Psoas muscle (tissue), 8 donors: ENCODE measurements around the gene SMIM9. TPM values are rescaled to one million over a fixed set of nuclear protein-coding genes. Genes with fewer than 3 reads are reported as not detected.

Experiments
- ATAC-seq, 4 donors: fragments of 200-7000 bp; cut with Tn5 transposase; one replicate each; pipeline ENCODE4 v1.9.1; 2020; ENCODE audit warnings: moderate library complexity in 3 of 4, mild to moderate bottlenecking in 2 of 4
- DNase-seq, 2 donors: peaks; one replicate each; pipeline ENCODE4 v3.0.0-alpha.2; 2020
- H3K27ac ChIP-seq: fragments of 200-600 bp; one replicate; pipeline ENCODE4 v1.8.0; 2022
- H3K27me3 ChIP-seq, 3 donors: fragments of 200-600 bp in 1 of 3; one replicate each; pipeline versions ENCODE4 v1.6.1 to v1.8.0; 2013 to 2022; ENCODE audit warnings: low read length in 2 of 3, mild to moderate bottlenecking in 2 of 3, moderate library complexity in 1 of 3; ENCODE audit not compliant: insufficient read depth in 3 of 3
- H3K36me3 ChIP-seq, 2 donors: fragments of 200-600 bp in 1 of 2; one replicate each; pipeline versions ENCODE4 v1.6.1 to v1.8.0; 2013 to 2022; ENCODE audit warnings: low read depth in 1 of 2, mild to moderate bottlenecking in 1 of 2, moderate library complexity in 1 of 2; ENCODE audit not compliant: insufficient read depth in 1 of 2
- H3K4me1 ChIP-seq: fragments of 200-600 bp; one replicate; pipeline ENCODE4 v1.8.0; 2022
- H3K4me3 ChIP-seq: fragments of 200-600 bp; one replicate; pipeline ENCODE4 v1.8.0; 2022; ENCODE audit warnings: mild to moderate bottlenecking
- H3K9me3 ChIP-seq: fragments of 200-600 bp; one replicate; pipeline ENCODE4 v1.8.0; 2022
- WGBS, 3 donors: extraction: QIAGEN DNeasy Blood & Tissue Kit; methylation state at CpG; one replicate each; pipeline versions ENCODE4 v1.1.6 to v1.1.7; 2013; 5-methylcytosine and 5-hydroxymethylcytosine counted together
- intact Hi-C, 2 donors: fragments of 100-400 bp; cut with DNase I; formaldehyde crosslinking; loops; one replicate each; pipeline versions ENCODE4 v1.11.0 to v1.14.2; 2022
- polyA plus RNA-seq, 3 donors: library from polyadenylated mRNA; stranded (reverse); fragments of 200-250 nt; gene quantifications; one replicate each; pipeline ENCODE4 v1.2.3, GENCODE V29; 2013
- total RNA-seq, 4 donors: library from RNA; stranded (reverse); fragmentation: NEBNext Ultra II Directional in 2 of 4; extraction: Animal tissue kit (Norgen Biotek cat#: 25700) in 2 of 4; gene quantifications; one replicate each; pipeline versions ENCODE4 v1.2.1 to v1.2.4, GENCODE V29; 2021 to 2023
- TF ChIP-seq, protein P1 (sequence below): fragments of 200-600 bp; IDR thresholded peaks from one replicate; pipeline ENCODE4 v1.8.0; 2022; ENCODE audit warnings: antibody characterized with exemption
- donor health status: healthy with polysubstance abuse.
- donor health status: DM: no; HTN: no; CAD: no; lungs with moderate emphysema.
- donor health status: Bipolar disorder and iron deficiency.
- donor health status: healthy.
- donor health status: DM: yes; HTN: yes; CAD: no.
- donor health status: DM: no; HTN: no; CAD: no.
- donor health status: DM: no; HTN: no; CAD: no.
- donor health status: DM: yes; HTN: yes; CAD: no.

SMIM9 gene
- total and polyA plus RNA-seq, 7 donors: not detected

DNA sequence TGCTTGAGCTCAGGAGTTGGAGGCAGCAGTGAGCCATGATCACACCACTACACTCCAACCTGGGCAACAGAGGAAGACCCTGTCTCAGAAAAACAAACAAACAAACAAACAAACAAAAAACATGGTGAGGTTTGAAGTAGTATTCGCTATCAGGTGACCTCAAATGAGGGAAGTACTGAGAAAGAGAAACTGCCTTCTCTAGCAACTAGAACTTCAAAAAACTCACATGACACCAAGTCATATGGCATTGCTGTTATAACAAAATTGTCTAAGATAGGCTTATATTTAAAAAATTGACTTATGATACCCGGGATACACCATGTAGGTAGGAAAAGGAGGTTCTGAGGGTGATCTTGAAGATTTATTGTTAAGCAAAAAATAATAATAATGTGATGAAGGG, 39.4 kb downstream of the SMIM9 start:
- TF ChIP-seq, protein P1, sequence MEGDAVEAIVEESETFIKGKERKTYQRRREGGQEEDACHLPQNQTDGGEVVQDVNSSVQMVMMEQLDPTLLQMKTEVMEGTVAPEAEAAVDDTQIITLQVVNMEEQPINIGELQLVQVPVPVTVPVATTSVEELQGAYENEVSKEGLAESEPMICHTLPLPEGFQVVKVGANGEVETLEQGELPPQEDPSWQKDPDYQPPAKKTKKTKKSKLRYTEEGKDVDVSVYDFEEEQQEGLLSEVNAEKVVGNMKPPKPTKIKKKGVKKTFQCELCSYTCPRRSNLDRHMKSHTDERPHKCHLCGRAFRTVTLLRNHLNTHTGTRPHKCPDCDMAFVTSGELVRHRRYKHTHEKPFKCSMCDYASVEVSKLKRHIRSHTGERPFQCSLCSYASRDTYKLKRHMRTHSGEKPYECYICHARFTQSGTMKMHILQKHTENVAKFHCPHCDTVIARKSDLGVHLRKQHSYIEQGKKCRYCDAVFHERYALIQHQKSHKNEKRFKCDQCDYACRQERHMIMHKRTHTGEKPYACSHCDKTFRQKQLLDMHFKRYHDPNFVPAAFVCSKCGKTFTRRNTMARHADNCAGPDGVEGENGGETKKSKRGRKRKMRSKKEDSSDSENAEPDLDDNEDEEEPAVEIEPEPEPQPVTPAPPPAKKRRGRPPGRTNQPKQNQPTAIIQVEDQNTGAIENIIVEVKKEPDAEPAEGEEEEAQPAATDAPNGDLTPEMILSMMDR: no peak
- ATAC-seq (no peak), DNase-seq (no peak)
- intact Hi-C loops: no loop called here
- Histone ChIP-seq H3K27ac (no peak overlapping the region), H3K9me3 (no peaks in the 10 kb centered on the region), H3K4me1 (peaks cover 2% of the 10 kb centered on the region), H3K4me3 (no peak overlapping the region), H3K36me3 (no peaks in the 10 kb centered on the region), H3K27me3 (no peaks in the 10 kb centered on the region)
- WGBS, 3 donors: 69 to 97% (median 89%) methylated on average over 2 of the region's 2 CpGs

GRCh38 chrX:154793084-154793795, 41.2 kb downstream of the SMIM9 start:
- Histone ChIP-seq H3K27ac (no peak overlapping the region), H3K4me1 (no peaks in the 10 kb centered on the region), H3K27me3 (no peaks in the 10 kb centered on the region), H3K36me3 (no peaks in the 10 kb centered on the region), H3K4me3 (no peak overlapping the region), H3K9me3 (no peaks in the 10 kb centered on the region)
- 80 to 93% (median 87%) methylated on average over 7 of the region's 7 CpGs for WGBS, 3 donors
- intact Hi-C loops: no loop called here
- no peak for DNase-seq
- TF ChIP-seq, protein P1: no peak
- ATAC-seq: no peak

- intact Hi-C loops: loop anchor here in 1 of 2 donors (2.0 kb wide), 1 partner anchor 19 kb away; no protein-coding TSS in a partner anchor
- DNase-seq (no peak), ATAC-seq (no peak)
- WGBS, 3 donors: 84 to 96% (median 94%) methylated on average over 8 of the region's 8 CpGs
- Histone ChIP-seq H3K27me3 (no peaks in the 10 kb centered on the region), H3K4me1 (no peaks in the 10 kb centered on the region), H3K36me3 (no peaks in the 10 kb centered on the region), H3K9me3 (no peaks in the 10 kb centered on the region), H3K27ac (no peak overlapping the region), H3K4me3 (no peak overlapping the region)
- TF ChIP-seq, protein P1: no peak
Observed at GRCh38 chrX:154791939-154792338, 42.5 kb downstream of the SMIM9 start.

GRCh38 chrX:154791467-154791866, 43.0 kb downstream of the SMIM9 start:
- H3K4me3 ChIP-seq: no peak overlapping the region
- H3K36me3 ChIP-seq: no peaks in the 10 kb centered on the region
- H3K4me1 ChIP-seq: no peaks in the 10 kb centered on the region
- no peaks in the 10 kb centered on the region for H3K27me3 ChIP-seq
- DNase-seq (no peak), ATAC-seq (no peak)
- no peak overlapping the region for H3K27ac ChIP-seq
- intact Hi-C loops: loop anchor here in 1 of 2 donors (2.0 kb wide), 1 partner anchor 19 kb away; no protein-coding TSS in a partner anchor
- WGBS, 3 donors: 60 to 79% (median 68%) methylated on average over 4 of the region's 4 CpGs
- H3K9me3 ChIP-seq: no peaks in the 10 kb centered on the region
- TF ChIP-seq, protein P1: no peak

GRCh38 chrX:154785716-154786115, 48.7 kb downstream of the SMIM9 start:
- H3K4me1 ChIP-seq: no peaks in the 10 kb centered on the region
- intact Hi-C loops: no loop called here
- H3K27ac ChIP-seq: no peak overlapping the region
- no peaks in the 10 kb centered on the region for H3K36me3 ChIP-seq
- no peaks in the 10 kb centered on the region for H3K27me3 ChIP-seq
- no peak for DNase-seq
- TF ChIP-seq, protein P1: no peak
- ATAC-seq: no peak
- no peak overlapping the region for H3K4me3 ChIP-seq
- H3K9me3 ChIP-seq: no peaks in the 10 kb centered on the region
- WGBS, 3 donors: 61 to 83% (median 80%) methylated on average over 6 of the region's 6 CpGs
